ENCODE measurements around the gene IZUMO4. TPM values are rescaled to one million over a fixed set of nuclear protein-coding genes. Genes with fewer than 3 reads are reported as not detected.

IZUMO4 gene
- total and polyA plus RNA-seq, 10 of the 15 experiments (the other 5 are each of a cell fraction or from before 2014, with no cell fraction given): 0.53 to 27.1 (median 7.5) TPM

- DNase-seq (ENCODE audit: low read depth, low spot score): no peak
- RAD21 ChIA-PET (ENCODE audit: unreplicated experiment): no interaction called here
- WGBS (ENCODE audit: insufficient coverage, insufficient replicate concordance, low lambda C conversion rate, missing lambda C conversion rate): 79% methylated on average over 22 of the region's 24 CpGs
- intact Hi-C loops (cut with micrococcal nuclease; ENCODE audit: unreplicated experiment): no loop called here
- Histone ChIP-seq H3K4me3 (no peak overlapping the region), H2AFZ (ENCODE audit: control insufficient read depth, low read depth, low read length) (no peak overlapping the region), H3K27ac (ENCODE audit: control insufficient read depth, insufficient read depth) (no peak overlapping the region), H3K79me2 (ENCODE audit: control insufficient read depth, insufficient read depth, low read length) (no peaks in the 10 kb centered on the region), H4K20me1 (ENCODE audit: control insufficient read depth, insufficient read depth) (no peaks in the 10 kb centered on the region), H3K4me1 (ENCODE audit: control insufficient read depth, insufficient read depth, low read length) (no peaks in the 10 kb centered on the region), H3K27me3 (replicated peaks in 1 of 2; ENCODE audit: control insufficient read depth in 2 of 2, insufficient read depth in 2 of 2, low read length in 1 of 2) (no peaks in the 10 kb centered on the region), H3K9ac (ENCODE audit: control insufficient read depth, insufficient read depth, low read length) (no peak overlapping the region), H3K9me3 (replicated peaks; ENCODE audit: control insufficient read depth, insufficient read depth, low read length) (no peaks in the 10 kb centered on the region), H3K4me2 (ENCODE audit: control insufficient read depth, insufficient read depth) (no peak overlapping the region), H3K36me3 (ENCODE audit: control insufficient read depth in 2 of 2, insufficient read depth in 2 of 2, low read length in 1 of 2) (peaks cover 12 to 85% of the 10 kb centered on the region in 2 experiments; a peak in 3 of 4 replicates)
- CTCF ChIA-PET: no interaction called here
- FAIRE-seq: no peak
- BruUV-seq (replicated peaks): TSS peak; percentile 26
- POLR2A ChIA-PET: interaction anchor here (0.5 kb wide), 1 partner anchor 77 kb away, joined by 4 read pairs; no protein-coding TSS in a partner anchor
- in situ Hi-C loops (cut with MboI): no loop called here
- TF ChIP-seq GABPA (IDR thresholded peaks at IDR 0.05; ENCODE audit: low read depth) (no peak), POLR2A (IDR thresholded peaks at IDR 0.05; ENCODE audit: low read depth, low read length) (peak; percentile 42; the same call in 1 of the 2 replicates), KLF5 (IDR thresholded peaks at IDR 0.05; ENCODE audit: partially characterized antibody) (no peak)
- ATAC-seq: no peak
- SMC1A ChIA-PET (ENCODE audit: uncharacterized antibody, unreplicated experiment): no interaction called here
These were observed 16.9 kb downstream of the IZUMO4 start for GRCh38 chr19:2113439-2114211.

GRCh38 chr19:2114218-2114617, 17.5 kb downstream of the IZUMO4 start:
- Histone ChIP-seq H3K4me1 (ENCODE audit: control insufficient read depth, insufficient read depth, low read length) (no peaks in the 10 kb centered on the region), H3K4me3 (no peak overlapping the region), H3K79me2 (ENCODE audit: control insufficient read depth, insufficient read depth, low read length) (no peaks in the 10 kb centered on the region), H3K27ac (ENCODE audit: control insufficient read depth, insufficient read depth) (no peak overlapping the region), H4K20me1 (ENCODE audit: control insufficient read depth, insufficient read depth) (no peaks in the 10 kb centered on the region), H3K9me3 (replicated peaks; ENCODE audit: control insufficient read depth, insufficient read depth, low read length) (no peaks in the 10 kb centered on the region), H3K36me3 (ENCODE audit: control insufficient read depth in 2 of 2, insufficient read depth in 2 of 2, low read length in 1 of 2) (peaks cover 12 to 84% of the 10 kb centered on the region in 2 experiments; a peak in 3 of 4 replicates), H3K9ac (ENCODE audit: control insufficient read depth, insufficient read depth, low read length) (no peak overlapping the region), H2AFZ (ENCODE audit: control insufficient read depth, low read depth, low read length) (no peak overlapping the region), H3K27me3 (replicated peaks in 1 of 2; ENCODE audit: control insufficient read depth in 2 of 2, insufficient read depth in 2 of 2, low read length in 1 of 2) (no peaks in the 10 kb centered on the region), H3K4me2 (ENCODE audit: control insufficient read depth, insufficient read depth) (no peak overlapping the region)
- no TSS peak for BruUV-seq (replicated peaks)
- POLR2A ChIA-PET: no interaction called here
- FAIRE-seq (no peak), ATAC-seq (no peak), DNase-seq (ENCODE audit: low read depth, low spot score) (no peak)
- in situ Hi-C loops (cut with MboI) (no loop called here), intact Hi-C loops (cut with micrococcal nuclease; ENCODE audit: unreplicated experiment) (no loop called here)
- WGBS (ENCODE audit: insufficient coverage, insufficient replicate concordance, low lambda C conversion rate, missing lambda C conversion rate): 66% methylated on average over 8 of the region's 9 CpGs
- SMC1A ChIA-PET (ENCODE audit: uncharacterized antibody, unreplicated experiment): no interaction called here
- CTCF ChIA-PET: no interaction called here
- RAD21 ChIA-PET (ENCODE audit: unreplicated experiment): no interaction called here
- TF ChIP-seq ETV6 (conservative IDR thresholded peaks at IDR 0.05 in 1 of 2, IDR thresholded peaks at IDR 0.05 in 1 of 2; ENCODE audit: borderline replicate concordance in 1 of 2, low read depth in 1 of 2): no peak
- TF ChIP-seq NKRF (conservative IDR thresholded peaks at IDR 0.05): no peak
- no peak for TF ChIP-seq CEBPZ (IDR thresholded peaks at IDR 0.05; ENCODE audit: low read depth, low read length)
- no peak for TF ChIP-seq IRF5 (IDR thresholded peaks at IDR 0.05; ENCODE audit: borderline replicate concordance)
- TF ChIP-seq ZBED1 (IDR thresholded peaks at IDR 0.05; ENCODE audit: borderline replicate concordance): no peak
- TF ChIP-seq FOXK2 (IDR thresholded peaks at IDR 0.05): no peak
- TF ChIP-seq ZNF207 (IDR thresholded peaks at IDR 0.05; ENCODE audit: borderline replicate concordance): no peak

Measured in GM12878 (cell line).